Measurements from ENCODE around the gene GTPBP10. TPM values are rescaled to one million over a fixed set of nuclear protein-coding genes. Genes with fewer than 3 reads are reported as not detected.

The GTPBP10 gene, protein sequence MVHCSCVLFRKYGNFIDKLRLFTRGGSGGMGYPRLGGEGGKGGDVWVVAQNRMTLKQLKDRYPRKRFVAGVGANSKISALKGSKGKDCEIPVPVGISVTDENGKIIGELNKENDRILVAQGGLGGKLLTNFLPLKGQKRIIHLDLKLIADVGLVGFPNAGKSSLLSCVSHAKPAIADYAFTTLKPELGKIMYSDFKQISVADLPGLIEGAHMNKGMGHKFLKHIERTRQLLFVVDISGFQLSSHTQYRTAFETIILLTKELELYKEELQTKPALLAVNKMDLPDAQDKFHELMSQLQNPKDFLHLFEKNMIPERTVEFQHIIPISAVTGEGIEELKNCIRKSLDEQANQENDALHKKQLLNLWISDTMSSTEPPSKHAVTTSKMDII
- total RNA-seq = 10 to 100 TPM; 18.9 to 28.5 (median 20.5) TPM
- 10 to 100 TPM; 17.2 to 23.4 (median 17.9) TPM for polyA plus RNA-seq
- long read RNA-seq, donor 1, full-length matches to known transcripts = 2 of 2 reads
- long read RNA-seq, donor 1, partial matches to known transcripts = 0 of 2 reads
- long read RNA-seq, donor 1, other reads (novel, unspliced or antisense) = 0 of 2 reads
- long read RNA-seq, donor 2, full-length matches to known transcripts = 10 of 16 reads
- long read RNA-seq, donor 2, partial matches to known transcripts = 0 of 16 reads
- long read RNA-seq, donor 2, other reads (novel, unspliced or antisense) = 6 of 16 reads

DNA sequence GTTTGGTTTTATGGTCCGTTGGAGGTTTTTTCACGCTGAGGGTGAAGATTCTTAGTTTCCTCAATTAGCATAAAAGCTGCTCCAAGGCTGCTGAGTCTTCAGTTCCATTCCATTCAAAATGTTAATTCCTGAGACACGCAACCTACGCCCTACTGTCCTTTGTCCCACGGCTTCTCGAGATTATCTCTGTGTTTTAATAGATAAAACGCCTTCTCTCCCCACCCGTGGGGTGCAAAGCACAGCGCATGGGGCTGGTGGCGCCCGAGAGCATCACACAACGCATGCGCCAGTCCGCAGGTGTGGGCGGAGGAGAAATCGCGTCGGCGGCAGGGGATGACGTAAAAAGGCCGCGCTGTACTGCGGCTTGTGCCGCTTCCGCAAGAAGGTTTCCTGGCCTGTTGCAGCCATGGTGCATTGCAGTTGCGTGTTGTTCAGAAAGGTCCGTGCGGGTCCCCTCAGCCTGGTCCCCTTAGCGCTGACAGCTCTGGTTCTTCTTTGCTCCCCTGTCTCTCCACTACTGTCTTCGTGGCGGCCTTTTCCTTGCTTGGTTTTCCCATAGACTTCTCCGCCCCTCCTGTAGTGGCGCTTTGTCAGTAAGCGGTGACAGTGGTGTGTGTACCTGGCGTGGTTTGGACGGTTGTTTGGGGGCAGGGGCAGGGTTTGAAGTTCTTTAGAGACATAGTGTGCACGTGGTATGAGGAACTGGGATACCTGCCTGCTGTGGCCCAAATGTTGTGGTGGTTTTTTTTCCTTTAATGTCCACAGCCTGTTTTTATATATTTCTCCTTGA lies at the start of gene GTPBP10:
Gene GTPBP10 (plus strand): TSS at position 381 of the 790 bp plus-strand sequence. CDS start 26 bp downstream, at position 407.
- peak; percentile 100 for ATAC-seq
- H3K9me3 ChIP-seq = no peaks in the 10 kb centered on the region
- H3K27me3 ChIP-seq (ENCODE audit: insufficient read depth in 3 of 3, low read length in 2 of 3) = no peaks in the 10 kb centered on the region
- peak within 1 kb of the TSS; percentile 83 for H3K4me3 ChIP-seq
- WGBS, 3 donors = 0 to 1% (median 0%) methylated on average over 35 to 37 of the region's 37 CpGs
- peaks cover 11% of the 10 kb centered on the region for H3K4me1 ChIP-seq
- peak; percentile 93 to 97 for DNase-seq
- no peaks in the 10 kb centered on the region for H3K36me3 ChIP-seq (ENCODE audit: insufficient read depth in 1 of 2, low read depth in 1 of 2)
- TF ChIP-seq, protein P1, sequence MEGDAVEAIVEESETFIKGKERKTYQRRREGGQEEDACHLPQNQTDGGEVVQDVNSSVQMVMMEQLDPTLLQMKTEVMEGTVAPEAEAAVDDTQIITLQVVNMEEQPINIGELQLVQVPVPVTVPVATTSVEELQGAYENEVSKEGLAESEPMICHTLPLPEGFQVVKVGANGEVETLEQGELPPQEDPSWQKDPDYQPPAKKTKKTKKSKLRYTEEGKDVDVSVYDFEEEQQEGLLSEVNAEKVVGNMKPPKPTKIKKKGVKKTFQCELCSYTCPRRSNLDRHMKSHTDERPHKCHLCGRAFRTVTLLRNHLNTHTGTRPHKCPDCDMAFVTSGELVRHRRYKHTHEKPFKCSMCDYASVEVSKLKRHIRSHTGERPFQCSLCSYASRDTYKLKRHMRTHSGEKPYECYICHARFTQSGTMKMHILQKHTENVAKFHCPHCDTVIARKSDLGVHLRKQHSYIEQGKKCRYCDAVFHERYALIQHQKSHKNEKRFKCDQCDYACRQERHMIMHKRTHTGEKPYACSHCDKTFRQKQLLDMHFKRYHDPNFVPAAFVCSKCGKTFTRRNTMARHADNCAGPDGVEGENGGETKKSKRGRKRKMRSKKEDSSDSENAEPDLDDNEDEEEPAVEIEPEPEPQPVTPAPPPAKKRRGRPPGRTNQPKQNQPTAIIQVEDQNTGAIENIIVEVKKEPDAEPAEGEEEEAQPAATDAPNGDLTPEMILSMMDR (IDR thresholded peaks at IDR 0.05) = peak; percentile 77
- peak within 1 kb of the TSS; percentile 93 for H3K27ac ChIP-seq
- intact Hi-C loops (cut with DNase I) = loop anchor here (5.0 to 10.0 kb wide), 2 partner anchors 56 to 588 kb away; partner anchors contain the start of gene CLDN12 (in 1 of the 2)

DNA sequence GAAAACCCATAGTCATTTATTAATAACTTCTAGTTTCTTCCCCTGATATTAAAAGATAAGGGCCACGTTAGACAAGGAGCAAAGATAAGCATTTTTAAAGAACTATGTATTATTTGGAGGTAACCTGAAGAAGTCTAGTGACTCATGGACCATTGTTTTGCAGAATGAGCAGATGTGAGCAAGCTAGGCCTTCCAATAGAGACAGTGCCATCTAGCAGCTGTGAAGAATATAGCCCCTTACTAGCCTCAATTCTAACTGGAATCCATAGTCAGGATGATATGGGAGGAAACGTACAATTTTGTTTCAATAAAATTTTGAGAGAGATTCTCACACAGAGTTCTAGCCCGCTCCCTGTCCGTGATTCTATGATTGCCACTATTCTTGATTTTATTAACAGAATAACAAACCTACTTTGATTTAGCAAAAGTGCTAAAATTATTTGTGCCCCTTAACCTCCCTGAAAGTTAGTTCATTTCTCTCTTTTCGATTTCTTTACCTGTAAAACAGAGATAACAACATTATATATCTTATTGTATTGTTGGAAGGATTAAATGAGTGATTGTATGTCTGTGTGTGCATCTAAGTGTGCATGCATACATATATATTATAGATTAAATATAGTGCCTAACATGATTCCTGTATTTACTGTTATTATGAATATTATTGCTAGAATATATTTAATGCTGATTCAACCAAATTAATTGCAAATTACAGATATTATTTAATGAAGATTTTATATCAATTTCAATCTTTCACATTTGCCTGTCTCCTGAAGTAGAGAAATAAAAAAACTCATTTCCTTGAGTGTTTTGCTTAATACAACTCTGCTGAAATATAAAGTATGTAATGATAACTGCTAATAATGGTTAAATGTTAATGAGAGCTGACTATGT lies 48.1 kb upstream of the GTPBP10 start:
- DNase-seq (no peak), ATAC-seq (peak in 3 of 4 donors; percentile 67 to 80 (median 67))
- H3K36me3 ChIP-seq (ENCODE audit: insufficient read depth in 1 of 2, low read depth in 1 of 2) = no peaks in the 10 kb centered on the region
- 70 to 76% (median 72%) methylated on average over 5 of the region's 5 CpGs for whole genome bisulfite sequencing, 3 donors
- H3K9me3 ChIP-seq = no peaks in the 10 kb centered on the region
- H3K27ac ChIP-seq = no peak overlapping the region
- intact Hi-C loops (cut with DNase I) = no loop called here
- no peaks in the 10 kb centered on the region for H3K4me1 ChIP-seq
- no peak overlapping the region for H3K4me3 ChIP-seq
- TF ChIP-seq, protein P1 (IDR thresholded peaks at IDR 0.05) = peak; percentile 36
- H3K27me3 ChIP-seq (ENCODE audit: insufficient read depth in 3 of 3, low read length in 2 of 3) = no peaks in the 10 kb centered on the region

DNA sequence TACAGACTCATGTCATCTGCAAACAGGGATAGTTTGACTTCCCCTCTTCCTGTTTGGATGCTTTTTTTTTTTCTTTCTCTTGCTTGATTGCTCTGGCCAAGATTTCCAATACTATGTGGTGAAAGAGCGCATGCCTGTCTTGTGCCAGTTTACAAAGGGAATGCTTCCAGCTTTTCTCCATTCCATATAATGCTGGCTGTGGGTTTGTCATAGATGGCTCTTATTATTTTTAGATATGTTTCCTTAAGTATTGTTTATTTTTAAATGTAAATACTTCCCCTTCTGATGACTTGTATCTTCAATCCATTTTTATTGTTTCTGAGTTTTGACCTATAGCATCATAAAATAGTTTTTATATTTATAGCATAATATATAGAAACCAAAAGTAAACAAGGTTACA lies 43.3 kb upstream of the GTPBP10 start:
- DNase-seq = no peak
- TF ChIP-seq, protein P1 (IDR thresholded peaks at IDR 0.05) = no peak
- H3K4me3 ChIP-seq = no peak overlapping the region
- no peak overlapping the region for H3K27ac ChIP-seq
- intact Hi-C loops (cut with DNase I) = no loop called here
- H3K27me3 ChIP-seq (ENCODE audit: insufficient read depth in 3 of 3, low read length in 2 of 3) = no peaks in the 10 kb centered on the region
- no peaks in the 10 kb centered on the region for H3K4me1 ChIP-seq
- 86 to 100% (median 98%) methylated on average over 1 of the region's 1 CpG for WGBS, 3 donors
- peaks cover 0 to 7% of the 10 kb centered on the region in 2 donors for H3K36me3 ChIP-seq (ENCODE audit: insufficient read depth in 1 of 2, low read depth in 1 of 2)
- no peaks in the 10 kb centered on the region for H3K9me3 ChIP-seq
- no peak for ATAC-seq

DNA sequence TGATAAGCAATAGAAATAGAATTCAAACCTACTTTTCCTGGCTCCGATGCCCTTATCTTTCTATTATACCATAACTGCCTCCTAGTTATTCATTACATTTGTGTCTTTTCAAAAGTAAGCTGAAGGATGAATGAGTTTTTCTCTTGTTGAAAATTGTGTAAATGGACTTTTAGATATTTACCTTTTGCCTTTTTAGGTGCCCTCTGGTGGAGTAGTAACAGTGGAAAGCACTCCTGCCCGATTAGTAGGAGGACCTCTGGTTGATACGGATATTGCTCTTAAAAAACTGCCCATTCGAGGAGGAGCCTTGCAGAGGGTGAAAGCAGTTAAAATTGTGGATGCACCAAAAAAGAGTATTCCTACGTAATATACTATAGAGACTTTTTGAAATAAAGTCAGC lies 36.6 kb upstream of the GTPBP10 start:
- intact Hi-C loops (cut with DNase I) = loop anchor here in 1 of 2 donors (5.0 kb wide), 1 partner anchor 117 kb away; no protein-coding TSS in a partner anchor
- H3K4me3 ChIP-seq = no peak overlapping the region
- no peak overlapping the region for H3K27ac ChIP-seq
- H3K4me1 ChIP-seq = no peaks in the 10 kb centered on the region
- no peaks in the 10 kb centered on the region for H3K9me3 ChIP-seq
- ATAC-seq = no peak
- 88 to 91% (median 90%) methylated on average over 5 of the region's 5 CpGs for WGBS, 3 donors
- no peaks in the 10 kb centered on the region for H3K27me3 ChIP-seq (ENCODE audit: insufficient read depth in 3 of 3, low read length in 2 of 3)
- peaks cover 0 to 13% of the 10 kb centered on the region in 2 donors for H3K36me3 ChIP-seq (ENCODE audit: insufficient read depth in 1 of 2, low read depth in 1 of 2)
- no peak for DNase-seq
- TF ChIP-seq, protein P1 (IDR thresholded peaks at IDR 0.05) = no peak

Data from psoas muscle (tissue), 8 donors.